IPS-15b (cell line): ENCODE data around the gene SLC25A11.
"Not testable (repeated sequence)": the region's sequence is repeated elsewhere in the genome, so short reads cannot be mapped to it uniquely, and the experiment has no call there.

Experiments
- H3K27me3 ChIP-seq: one replicate; pipeline ENCODE4 v1.6.1; 2013; ENCODE audit warnings: low read length; ENCODE audit not compliant: control insufficient read depth, insufficient read depth
- H3K36me3 ChIP-seq: one replicate; pipeline ENCODE4 v1.6.1; 2013; ENCODE audit warnings: low read length; ENCODE audit not compliant: control insufficient read depth, insufficient read depth
- H3K4me1 ChIP-seq: one replicate; pipeline ENCODE4 v1.6.1; 2013; ENCODE audit warnings: mild to moderate bottlenecking, low read length; ENCODE audit not compliant: control insufficient read depth, insufficient read depth
- H3K4me3 ChIP-seq: one replicate; pipeline ENCODE4 v1.5.1; 2013; ENCODE audit warnings: low read depth, low read length
- H3K9ac ChIP-seq: one replicate; pipeline ENCODE4 v1.6.1; 2013; ENCODE audit warnings: low read depth, mild to moderate bottlenecking, low read length
- H3K9me3 ChIP-seq: one replicate; pipeline ENCODE4 v1.6.1; 2013; ENCODE audit warnings: mild to moderate bottlenecking, low read length; ENCODE audit not compliant: control insufficient read depth, insufficient read depth

Gene SLC25A11

DNA sequence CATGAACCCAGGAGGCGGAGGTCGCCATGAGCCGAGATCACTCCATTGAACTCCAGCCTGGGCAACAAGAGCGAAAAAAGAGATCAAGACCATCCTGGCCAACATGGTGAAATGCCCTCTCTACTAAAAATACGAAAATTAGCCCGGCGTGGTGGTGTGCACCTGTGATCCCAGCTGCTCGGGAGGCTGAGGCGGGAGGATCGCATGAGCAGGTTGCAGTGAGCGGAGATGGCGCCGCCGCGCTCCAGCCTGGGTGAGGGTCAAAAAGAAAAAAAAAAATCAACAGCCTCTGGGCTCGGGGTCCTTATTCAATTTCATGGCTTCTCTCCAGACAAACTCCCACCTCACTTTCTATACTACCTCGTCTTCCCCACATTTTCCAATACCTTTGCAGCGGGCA is 11.0 kb downstream of the SLC25A11 start:
- Histone ChIP-seq H3K27me3 (no peaks in the 10 kb centered on the region), H3K4me1 (peaks cover 4% of the 10 kb centered on the region), H3K9ac (no peak overlapping the region), H3K9me3 (no peaks in the 10 kb centered on the region), H3K4me3 (no peak overlapping the region), H3K36me3 (peaks cover under 1% of the 10 kb centered on the region)

DNA sequence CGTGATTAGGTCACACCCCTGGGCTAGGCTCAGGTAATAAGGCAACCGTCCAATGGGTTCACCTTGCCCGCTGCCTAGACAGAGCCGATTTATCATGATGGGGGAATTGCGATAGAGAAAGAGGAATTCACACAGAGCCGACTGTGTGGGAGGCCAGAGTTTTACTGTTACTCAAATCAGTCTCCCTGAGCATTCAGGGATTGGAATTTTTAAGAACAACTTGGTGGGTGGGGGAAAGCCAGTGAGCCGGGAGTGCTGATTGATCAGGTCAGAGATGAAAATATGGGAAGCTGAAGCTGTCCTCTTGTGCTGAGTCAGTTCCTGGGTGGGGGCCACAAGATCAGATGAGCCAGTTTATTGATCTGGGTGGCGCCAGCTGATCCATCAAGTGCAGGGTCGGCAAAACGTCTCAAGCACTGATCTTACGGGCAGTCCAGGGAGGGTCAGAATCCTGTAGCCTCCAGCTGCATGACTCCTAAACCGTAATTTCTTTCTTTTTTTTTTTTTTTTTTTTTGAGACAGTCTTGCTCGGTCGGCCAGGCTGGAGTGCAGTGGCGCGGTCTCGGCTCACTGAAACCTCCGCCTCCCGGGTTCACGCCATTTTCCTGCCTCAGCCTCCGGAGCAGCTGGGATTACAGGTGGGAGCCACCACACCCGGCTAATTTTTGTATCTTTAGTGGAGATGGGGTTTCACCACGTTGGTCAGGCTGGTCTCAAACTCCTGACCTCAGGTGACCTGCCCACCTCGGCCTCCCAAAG is 13.1 kb downstream of the SLC25A11 start:
- not testable (repeated sequence) for H3K27me3 ChIP-seq, H3K4me3 ChIP-seq, H3K9me3 ChIP-seq, H3K9ac ChIP-seq, H3K4me1 ChIP-seq, H3K36me3 ChIP-seq

- Histone ChIP-seq H3K36me3 (no peaks in the 10 kb centered on the region), H3K9me3 (no peaks in the 10 kb centered on the region)
These were observed 18.5 kb downstream of the SLC25A11 start for GRCh38 chr17:4921320-4921719.

DNA sequence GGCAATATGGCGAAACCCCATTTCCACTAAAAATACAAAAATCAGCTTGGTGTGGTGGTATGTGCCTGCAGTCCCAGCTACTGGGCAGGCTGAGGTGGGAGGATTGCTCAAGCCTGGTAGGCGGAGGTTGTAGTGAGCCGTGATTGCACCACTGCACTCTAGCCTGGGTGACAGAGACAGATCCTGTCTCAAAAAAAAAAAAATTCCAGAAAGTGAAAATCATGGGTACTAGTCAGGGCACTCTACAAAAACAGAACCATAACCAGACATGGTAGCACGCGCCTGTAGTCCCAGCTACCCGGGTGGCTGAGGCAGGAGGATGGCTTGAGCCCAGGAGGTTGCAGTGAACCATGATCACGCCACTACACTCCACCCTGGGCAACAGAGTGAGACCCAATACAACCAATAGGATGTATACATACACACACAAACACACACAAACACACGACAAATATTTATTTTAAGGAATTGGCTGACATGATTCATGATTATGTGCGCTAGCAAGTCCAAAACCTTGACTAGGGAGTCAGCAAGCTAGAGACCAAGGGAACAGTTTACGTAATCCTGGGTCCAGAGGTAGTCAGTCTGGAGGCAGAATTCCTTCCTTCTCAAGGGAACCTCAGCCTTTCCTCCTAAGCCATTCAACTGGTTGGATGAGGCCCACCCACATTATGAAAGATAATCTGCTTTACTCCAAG is 19.3 kb downstream of the SLC25A11 start:
- no peaks in the 10 kb centered on the region for H3K27me3 ChIP-seq
- no peaks in the 10 kb centered on the region for H3K36me3 ChIP-seq
- H3K9ac ChIP-seq = no peak overlapping the region
- H3K4me1 ChIP-seq = peaks cover 4% of the 10 kb centered on the region
- H3K9me3 ChIP-seq = no peaks in the 10 kb centered on the region
- no peak overlapping the region for H3K4me3 ChIP-seq

More at GRCh38 chr17:4921320-4921719, 18.5 kb downstream of the SLC25A11 start:
- Histone ChIP-seq H3K4me1 (peaks cover 4% of the 10 kb centered on the region), H3K9ac (no peak overlapping the region), H3K4me3 (no peak overlapping the region), H3K27me3 (no peaks in the 10 kb centered on the region)

DNA sequence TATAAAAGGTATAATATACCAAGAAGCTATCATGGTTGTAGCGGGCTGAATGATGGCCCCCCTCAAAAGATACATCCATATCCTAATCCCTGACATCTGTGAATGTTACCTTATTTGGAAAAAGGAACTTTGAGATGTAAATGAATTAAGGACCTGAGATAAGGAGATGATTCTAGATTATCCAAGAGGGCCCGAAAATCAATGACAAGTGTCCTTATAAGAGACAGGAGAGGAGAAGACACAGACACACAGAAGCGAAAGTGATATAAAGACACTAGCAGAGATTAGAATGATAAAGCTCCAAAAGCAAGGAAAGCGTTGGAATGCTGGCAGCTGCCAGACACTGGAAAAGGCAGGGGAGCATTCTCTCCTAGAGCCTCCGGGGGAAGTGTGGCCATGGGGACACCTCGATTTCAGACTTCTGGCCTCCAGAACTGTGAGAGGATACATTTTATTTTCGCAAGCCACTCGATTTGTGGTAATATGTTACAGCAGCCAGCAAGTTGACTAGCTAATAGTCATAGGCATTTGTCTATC is 20.3 kb downstream of the SLC25A11 start:
- H3K27me3 ChIP-seq = no peaks in the 10 kb centered on the region
- H3K4me1 ChIP-seq = peaks cover 4% of the 10 kb centered on the region
- H3K9ac ChIP-seq = no peak overlapping the region
- no peaks in the 10 kb centered on the region for H3K9me3 ChIP-seq
- no peaks in the 10 kb centered on the region for H3K36me3 ChIP-seq
- no peak overlapping the region for H3K4me3 ChIP-seq

DNA sequence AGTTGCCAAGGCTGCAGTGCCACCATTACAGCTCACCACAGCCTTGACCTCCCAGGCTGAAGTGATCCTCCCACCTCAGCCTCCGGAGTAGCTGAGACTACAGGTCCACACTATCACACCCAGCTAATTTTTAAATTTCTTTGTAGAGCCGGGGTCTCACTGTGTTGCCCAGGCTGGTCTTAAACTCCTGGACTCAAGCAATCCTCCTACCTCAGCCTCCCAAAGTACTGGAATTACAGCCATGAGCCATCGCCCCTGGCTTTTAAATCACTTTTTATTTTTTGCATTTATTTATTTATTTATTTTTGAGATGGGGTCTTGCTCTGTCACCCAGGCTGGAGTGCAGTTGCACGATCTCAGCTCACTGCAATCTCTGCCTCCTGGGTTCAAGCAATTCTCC is 25.3 kb downstream of the SLC25A11 start:
- not testable (repeated sequence) for H3K9ac ChIP-seq, H3K4me3 ChIP-seq, H3K27me3 ChIP-seq, H3K4me1 ChIP-seq, H3K9me3 ChIP-seq, H3K36me3 ChIP-seq

DNA sequence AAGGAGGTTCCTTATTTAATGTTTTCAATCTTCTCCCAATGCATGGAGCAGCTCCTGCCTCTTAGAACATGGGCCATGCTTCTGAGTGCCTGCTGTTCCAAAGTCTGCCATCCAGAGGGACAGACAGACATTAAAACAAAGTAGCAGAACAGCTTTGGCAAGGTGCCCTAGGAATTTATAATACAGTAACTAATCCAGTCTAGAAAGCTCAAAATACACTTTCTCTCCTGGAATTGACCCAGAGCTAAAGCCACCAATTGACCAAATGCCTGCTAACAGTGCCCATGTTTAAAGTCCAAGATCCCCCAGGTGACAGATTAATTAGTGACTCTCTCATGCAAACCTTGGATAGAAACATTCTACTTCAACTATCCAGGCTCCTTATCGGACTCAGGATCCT is 25.9 kb downstream of the SLC25A11 start:
- Histone ChIP-seq H3K36me3 (no peaks in the 10 kb centered on the region), H3K4me1 (no peaks in the 10 kb centered on the region), H3K9me3 (no peaks in the 10 kb centered on the region), H3K27me3 (no peaks in the 10 kb centered on the region), H3K4me3 (no peak overlapping the region), H3K9ac (no peak overlapping the region)

DNA sequence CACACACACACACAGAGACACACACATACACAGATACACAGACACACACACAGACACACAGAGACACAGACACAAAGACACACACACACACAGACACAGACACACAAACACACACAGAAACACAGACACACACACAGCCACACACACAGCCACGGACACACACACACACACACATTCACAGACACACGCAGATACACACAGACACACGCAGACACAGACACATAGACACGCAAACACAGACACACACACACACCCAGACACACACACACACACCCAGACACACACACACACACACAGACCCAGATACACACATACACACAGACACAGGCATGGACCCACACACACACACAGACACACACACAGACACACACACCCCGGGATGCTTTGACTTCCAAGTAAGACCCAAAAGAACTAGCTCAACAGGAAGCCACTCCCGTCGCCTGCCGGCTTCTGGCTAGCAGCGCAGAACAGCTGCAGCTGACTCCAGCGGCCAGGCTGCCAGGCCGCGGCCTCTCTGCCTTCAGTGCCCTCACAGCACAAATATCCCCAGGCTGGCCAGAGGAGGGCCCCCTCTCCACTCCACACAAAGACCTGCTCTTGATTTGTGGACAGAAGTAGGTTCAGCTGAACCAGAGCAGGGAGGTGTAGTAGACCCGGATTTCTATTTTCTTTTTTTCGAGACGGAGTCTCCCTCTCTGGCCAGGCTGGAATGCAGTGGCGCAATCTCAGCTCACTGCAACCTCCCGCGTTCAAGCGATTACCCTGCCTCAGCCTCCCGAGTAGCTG is 30.9 kb downstream of the SLC25A11 start:
- no peaks in the 10 kb centered on the region for H3K9me3 ChIP-seq
- no peaks in the 10 kb centered on the region for H3K36me3 ChIP-seq
- H3K4me1 ChIP-seq = no peaks in the 10 kb centered on the region
- H3K4me3 ChIP-seq = no peak overlapping the region
- no peaks in the 10 kb centered on the region for H3K27me3 ChIP-seq
- H3K9ac ChIP-seq = no peak overlapping the region

DNA sequence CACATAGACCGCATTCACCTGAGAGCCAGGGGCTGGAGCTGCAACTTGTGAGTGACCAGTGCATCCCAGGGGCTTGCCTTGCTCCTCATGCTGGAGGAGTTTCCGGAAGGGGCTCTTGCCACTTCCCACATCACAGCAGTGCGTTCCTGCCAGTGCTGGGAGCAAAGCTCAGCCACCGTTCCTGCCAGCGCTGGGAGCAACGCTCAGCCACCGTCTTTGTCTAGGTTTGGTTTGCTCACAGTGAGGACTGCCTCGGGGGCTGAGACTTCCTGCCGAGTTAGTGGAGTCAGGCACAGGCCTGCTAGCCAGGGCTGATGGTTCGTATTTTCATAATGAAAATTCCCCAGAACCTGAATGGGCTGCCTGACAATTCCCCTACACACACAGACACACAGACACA is 31.5 kb downstream of the SLC25A11 start:
- Histone ChIP-seq H3K4me3 (no peak overlapping the region), H3K4me1 (peaks cover 3% of the 10 kb centered on the region), H3K9me3 (no peaks in the 10 kb centered on the region), H3K9ac (no peak overlapping the region), H3K36me3 (no peaks in the 10 kb centered on the region), H3K27me3 (no peaks in the 10 kb centered on the region)

DNA sequence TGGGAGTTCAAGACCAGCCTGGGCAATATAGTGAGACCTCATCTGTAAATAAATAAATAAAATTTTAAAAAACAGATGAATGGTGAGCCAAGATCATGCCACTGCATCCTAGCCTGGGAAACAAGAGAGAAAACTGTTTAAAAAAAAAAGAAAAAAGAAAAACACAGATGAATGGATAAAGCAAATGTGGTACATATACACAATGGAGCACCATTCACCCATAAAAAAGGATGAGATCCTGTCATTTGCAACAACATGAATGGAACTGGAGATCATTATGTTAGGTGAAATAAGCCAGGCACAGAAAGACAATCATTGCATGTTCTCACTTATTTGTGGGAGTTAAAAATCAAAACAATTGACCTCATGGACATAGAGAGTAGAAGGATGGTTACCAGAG is 33.2 kb downstream of the SLC25A11 start:
- H3K36me3 ChIP-seq, H3K9me3 ChIP-seq, H3K9ac ChIP-seq, H3K4me1 ChIP-seq, H3K4me3 ChIP-seq, H3K27me3 ChIP-seq: not testable (repeated sequence)

DNA sequence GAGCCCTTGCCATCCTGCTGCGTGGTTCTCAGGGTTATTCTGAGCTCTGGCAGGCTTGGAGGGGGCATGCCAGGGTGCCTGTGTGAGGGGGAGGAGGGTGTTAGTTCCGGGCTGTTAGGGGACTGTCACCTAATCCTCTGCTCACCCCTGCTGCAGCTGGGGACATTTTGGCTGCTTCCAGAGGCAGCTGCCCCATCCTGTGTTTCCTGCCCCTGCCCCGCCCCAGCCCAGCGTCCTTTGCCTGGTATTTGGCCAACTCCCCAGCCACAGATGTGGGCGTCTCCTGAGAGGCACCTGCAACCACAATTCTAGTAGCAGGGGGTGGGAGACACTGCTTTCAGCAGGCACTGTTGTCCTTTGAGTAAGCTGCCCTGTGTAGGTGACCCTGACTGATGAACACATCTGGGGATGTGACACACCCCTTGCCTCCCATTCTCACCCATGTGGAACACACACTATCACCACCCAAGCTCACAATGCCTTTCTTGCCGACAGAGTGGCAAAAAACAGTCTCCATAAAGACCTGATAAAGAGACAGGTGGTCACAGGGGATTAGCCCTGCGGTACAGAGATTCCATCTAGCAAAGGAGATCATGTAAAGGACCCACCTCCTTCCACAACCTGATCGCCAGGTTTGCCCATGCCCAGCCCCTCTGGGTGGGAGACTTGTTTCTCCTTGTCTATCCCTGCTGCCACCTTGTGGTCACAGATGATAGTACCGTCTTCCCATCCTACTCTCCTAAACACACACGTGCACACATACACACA is 36.6 kb downstream of the SLC25A11 start, which contains the start of gene CHRNE:
Gene CHRNE, minus strand, starts transcription at position 48 of the 768 bp plus-strand sequence. Its CDS starts 35 bp downstream, at position 13.
- H3K9me3 ChIP-seq = no peaks in the 10 kb centered on the region
- no peak within 1 kb of the TSS for H3K4me3 ChIP-seq
- H3K36me3 ChIP-seq = peaks cover 3% of the 10 kb centered on the region
- H3K4me1 ChIP-seq = peaks cover 6% of the 10 kb centered on the region
- no peak within 1 kb of the TSS for H3K9ac ChIP-seq
- no peaks in the 10 kb centered on the region for H3K27me3 ChIP-seq
